ENCODE data around the gene RPL36. TPM values are rescaled to one million over a fixed set of nuclear protein-coding genes. Genes with fewer than 3 reads are reported as not detected.

Gene RPL36
- total RNA-seq, 1 experiment from 2014 or later: 1,504 TPM

- TF ChIP-seq SIN3A (IDR thresholded peaks at IDR 0.05; ENCODE audit: low read depth): peak; percentile 96; the same call in 1 of the 2 replicates
- TF ChIP-seq SRF (IDR thresholded peaks at IDR 0.05; ENCODE audit: low read depth): peak; percentile 94
- TF ChIP-seq EZH2phosphoT487 (IDR thresholded peaks at IDR 0.05; ENCODE audit: borderline replicate concordance): no peak
- no peak for TF ChIP-seq TCF7L2 (IDR thresholded peaks at IDR 0.05; ENCODE audit: borderline replicate concordance, extremely low read depth, insufficient read depth, insufficient read length)
- TF ChIP-seq RAD21 (IDR thresholded peaks at IDR 0.05; ENCODE audit: low read depth): no peak
- TF ChIP-seq EZH2 (IDR thresholded peaks at IDR 0.05): no peak
Measured at GRCh38 chr19:5719961-5720790, 30.1 kb downstream of the RPL36 start, which contains the start of the genes CATSPERD and LONP1 (continued).

- Histone ChIP-seq H2AFZ (ENCODE audit: low read depth, low read length, poor library complexity, severe bottlenecking) (no peak overlapping the region), H3K27me3 (ENCODE audit: insufficient read depth, low read length) (no peaks in the 10 kb centered on the region), H3K4me1 (ENCODE audit: control insufficient read depth in 1 of 2, insufficient read depth in 2 of 2, low read length in 2 of 2) (no peaks in the 10 kb centered on the region), H3K36me3 (ENCODE audit: control insufficient read depth in 1 of 2, insufficient read depth in 2 of 2, low read length in 2 of 2) (no peaks in the 10 kb centered on the region), H4K20me1 (ENCODE audit: insufficient read depth) (no peaks in the 10 kb centered on the region), H3K27ac (ENCODE audit: low read depth, low read length) (no peak overlapping the region), H3K9me3 (ENCODE audit: control insufficient read depth in 1 of 2, insufficient read depth in 1 of 2, low read depth in 1 of 2, low read length in 2 of 2) (no peaks in the 10 kb centered on the region; a peak in 1 of 4 replicates), H3K9me2 (ENCODE audit: insufficient read depth) (no peaks in the 10 kb centered on the region), H3K4me2 (ENCODE audit: low read length) (no peak overlapping the region), H3K4me3 (replicated peaks in 1 of 2; ENCODE audit: low read depth in 1 of 2, low read length in 2 of 2) (no peak overlapping the region), H3K9ac (ENCODE audit: low read length) (no peak overlapping the region), H3K79me2 (ENCODE audit: insufficient read depth, low read length) (no peaks in the 10 kb centered on the region)
- ChIA-PET POLR2A (interaction anchor here (1.4 kb wide), 1 partner anchor 7 kb away, joined by 3 read pairs; the partner anchor contains the start of genes CATSPERD and LONP1), RAD21 (ENCODE audit: low non-redundant PET in 1 of 2, low total read pairs in 2 of 2, uncharacterized antibody in 2 of 2, unreplicated experiment in 2 of 2) (no interaction called here), CTCF (no interaction called here)
- intact Hi-C loops (cut with micrococcal nuclease): no loop called here
- ATAC-seq (no peak), DNase-seq (ENCODE audit: low read depth, low spot score) (no peak)
- TF ChIP-seq ZFX (IDR thresholded peaks at IDR 0.05) (no peak), ZNF274 (IDR thresholded peaks at IDR 0.05; ENCODE audit: low read depth, low read length) (no peak), SIN3A (IDR thresholded peaks at IDR 0.05; ENCODE audit: low read depth) (no peak), FOSL1 (IDR thresholded peaks at IDR 0.05; ENCODE audit: low read depth) (no peak), EZH2phosphoT487 (IDR thresholded peaks at IDR 0.05; ENCODE audit: borderline replicate concordance) (no peak), EZH2 (IDR thresholded peaks at IDR 0.05) (no peak), ZBTB33 (IDR thresholded peaks at IDR 0.05; ENCODE audit: extremely low read depth, insufficient replicate concordance, low read length) (no peak), CBX3 (IDR thresholded peaks at IDR 0.05; ENCODE audit: low read depth) (no peak), YY1 (IDR thresholded peaks at IDR 0.05; ENCODE audit: extremely low read depth, insufficient replicate concordance, low read depth, low read length) (no peak), CTCF (IDR thresholded peaks at IDR 0.05 in 2 of 3, conservative IDR thresholded peaks at IDR 0.05 in 1 of 3; ENCODE audit: borderline replicate concordance in 1 of 3, insufficient read depth in 1 of 3, low read depth in 2 of 3, low read length in 2 of 3) (no peak), ATF3 (IDR thresholded peaks at IDR 0.05) (no peak), RAD21 (IDR thresholded peaks at IDR 0.05; ENCODE audit: low read depth) (no peak), SRF (IDR thresholded peaks at IDR 0.05; ENCODE audit: low read depth) (no peak), ELF1 (IDR thresholded peaks at IDR 0.05; ENCODE audit: borderline replicate concordance, low read depth) (no peak), MAX (IDR thresholded peaks at IDR 0.05) (no peak)
- BruUV-seq (replicated peaks): no TSS peak
Measured at GRCh38 chr19:5727453-5728050, 37.5 kb downstream of the RPL36 start.

All from HCT116 (cell line).